HepG2 (cell line): ENCODE measurements around the gene ADAMTS2. TPM values are rescaled to one million over a fixed set of nuclear protein-coding genes. Genes with fewer than 3 reads are reported as not detected.

Experiments used
- ATAC-seq: fragments of 200-7000 bp; cut with Tn5 transposase; 3 replicates; pipeline ENCODE4 v1.9.1; 2020; ENCODE audit warnings: mild to moderate bottlenecking, moderate library complexity
- BruUV-seq: library from RNA; stranded (reverse); fragments of 400-500 nt; replicated peaks from 2 replicates; lab custom pipeline; 2021; lab: Mats Ljungman, UMichigan
- CTCF ChIA-PET: fragments of 300-600 bp; formaldehyde crosslinking; extraction: SDS; loops from one replicate; lab custom pipeline; 2021; ENCODE audit warnings: low total read pairs, inconsistent platforms, low intra/inter-chr PET ratio; lab: Yijun Ruan, JAX
- POLR2A ChIA-PET: fragments of 350-600 bp; sonication (Branson Sonifier 250); formaldehyde crosslinking; loops from one replicate; lab custom pipeline; 2020; ENCODE audit warnings: antibody characterized with exemption, inconsistent platforms; lab: Yijun Ruan, JAX
- DNase-seq: peaks from one replicate; pipeline ENCODE4 v3.0.0-alpha.2; 2015; ENCODE audit warnings: low spot score
- FAIRE-seq: peaks from 3 replicates; lab custom pipeline; 2011; peaks lifted over from hg19 to GRCh38; lab: Jason Lieb, UNC
- H2AFZ ChIP-seq: one replicate; pipeline ENCODE4 v1.6.1; 2011; ENCODE audit warnings: low read length, inconsistent platforms
- H3K27ac ChIP-seq: fragments of 300-600 bp; 3 replicates; pipeline ENCODE4 v1.8.0; 2011; ENCODE audit warnings: mixed run types, mild to moderate bottlenecking, mixed read lengths, low read length, inconsistent platforms; ENCODE audit not compliant: insufficient read depth; ENCODE audit errors: extremely low read length
- H3K27me3 ChIP-seq, 2 experiments: fragments of 200-600 bp in 1 of 2; 2 replicates in 1 of 2; 3 replicates in 1 of 2; pipeline versions ENCODE4 v1.6.0 to v1.8.0; 2011; ENCODE audit warnings: low read length in 2 of 2, mild to moderate bottlenecking in 2 of 2, moderate library complexity in 2 of 2, inconsistent platforms in 1 of 2; ENCODE audit not compliant: insufficient read depth in 2 of 2, control insufficient read depth in 1 of 2
- H3K36me3 ChIP-seq, 2 experiments: fragments of 200-600 bp in 1 of 2; replicated peaks in 1 of 2; 2 replicates in 1 of 2; 3 replicates in 1 of 2; pipeline versions ENCODE4 v1.5.1 to v1.8.0; 2011; ENCODE audit warnings: low read length in 2 of 2, inconsistent platforms in 1 of 2; ENCODE audit not compliant: insufficient read depth in 2 of 2, control insufficient read depth in 1 of 2
- H3K4me1 ChIP-seq: 2 replicates; pipeline ENCODE4 v1.5.1; 2012; ENCODE audit warnings: low read length, inconsistent platforms; ENCODE audit not compliant: insufficient read depth
- H3K4me2 ChIP-seq: 2 replicates; pipeline ENCODE4 v1.6.0; 2011; ENCODE audit warnings: low read depth, low read length, inconsistent platforms
- H3K4me3 ChIP-seq, 3 experiments: fragments of 200-600 bp in 1 of 3; sonication (generic), shearing (Covaris generic) in 1 of 3; replicated peaks in 1 of 3; 2 replicates each; pipeline ENCODE4 v1.5.1; 2011 to 2016; ENCODE audit warnings: low read length in 3 of 3, inconsistent platforms in 2 of 3, low read depth in 2 of 3, mild to moderate bottlenecking in 2 of 3, control low read depth in 1 of 3, mixed read lengths in 1 of 3; ENCODE audit not compliant: insufficient read depth in 1 of 3
- H3K79me2 ChIP-seq: one replicate; pipeline ENCODE4 v1.6.1; 2011; ENCODE audit warnings: low read length, inconsistent platforms; ENCODE audit not compliant: insufficient read depth
- H3K9ac ChIP-seq: 2 replicates; pipeline ENCODE4 v1.6.0; 2011; ENCODE audit warnings: mild to moderate bottlenecking, low read depth, low read length, inconsistent platforms; ENCODE audit not compliant: insufficient read depth
- H3K9me3 ChIP-seq: 2 replicates; pipeline ENCODE4 v1.5.1; 2012; ENCODE audit warnings: mild to moderate bottlenecking, low read length
- H4K20me1 ChIP-seq: 2 replicates; pipeline ENCODE4 v1.6.0; 2011; ENCODE audit warnings: inconsistent platforms, mild to moderate bottlenecking, low read length, moderate library complexity; ENCODE audit not compliant: insufficient read depth
- TAF15 ChIP-seq: fragments of 200-400 bp; formaldehyde crosslinking; IDR thresholded peaks from one replicate; pipeline ENCODE4 v1.6.1; 2018; ENCODE audit warnings: mild to moderate bottlenecking, low read depth, low read length; ENCODE audit not compliant: poor library complexity, severe bottlenecking
- TIGD3 ChIP-seq: sonication (generic); formaldehyde crosslinking; IDR thresholded peaks from 2 replicates; pipeline ENCODE4 v1.5.1; 2020; ENCODE audit warnings: mild to moderate bottlenecking, missing genetic modification reagents, borderline replicate concordance
- TMF1 ChIP-seq: sonication (generic); formaldehyde crosslinking; IDR thresholded peaks from 2 replicates; pipeline ENCODE4 v1.8.1; 2022; ENCODE audit warnings: low read depth, missing genetic modification reagents
- WGBS: methylation state at CpG from one replicate; pipeline ENCODE4 v1.1.6; 2017; ENCODE audit warnings: low lambda C conversion rate; 5-methylcytosine and 5-hydroxymethylcytosine counted together
- in situ Hi-C: cut with HindIII; loops from 2 replicates; pipeline ENCODE4 v1.10.0; 2017; ENCODE audit warnings: low pct_unique_long_range_greater_than_20kb; ENCODE audit not compliant: extremely low pct_ligation_motif_present
- intact Hi-C: fragments of 100-400 bp; cut with micrococcal nuclease; formaldehyde crosslinking; loops from one replicate; pipeline ENCODE4 v1.10.0; 2022; ENCODE audit not compliant: unreplicated experiment
- polyA plus RNA-seq, 8 experiments: library from polyadenylated mRNA; depleted of rRNA in 3 of 8; stranded (reverse) in 7 of 8; unstranded in 1 of 8; fragments of >200 nt; fragmentation: Illumina TruSeq in 4 of 8; extraction: Trizol in 4 of 8; gene quantifications; 2 replicates each; pipeline versions ENCODE4 v1.2.1 to v1.2.3, GENCODE V29; 2011 to 2016; ENCODE audit warnings: low read depth in 4 of 8, missing spikeins in 1 of 8, mixed read lengths in 1 of 8; ENCODE audit not compliant: insufficient read depth in 1 of 8
- total RNA-seq, 5 experiments: library from RNA; depleted of rRNA; stranded (reverse); fragments of >200 nt; fragmentation: Illumina TruSeq; extraction: Trizol; gene quantifications; 2 replicates each; pipeline ENCODE4 v1.2.3, GENCODE V29; 2016; ENCODE audit warnings: low read depth in 1 of 5

ADAMTS2 gene
- total and polyA plus RNA-seq, 2 of the 13 experiments (the other 11 are each of a cell fraction or from before 2014, with no cell fraction given) = 0.24 to 3.5 TPM

GRCh38 chr5:179119415-179120170 lies 225.7 kb downstream of the ADAMTS2 start (continued):
- TF ChIP-seq TIGD3 (no peak), TAF15 (no peak)

- no peak for DNase-seq
- no peaks in the 10 kb centered on the region for H3K4me1 ChIP-seq
- in situ Hi-C loops (no loop called here), intact Hi-C loops (no loop called here)
- no peaks in the 10 kb centered on the region; the same call in 1 of the 2 replicates for H3K9me3 ChIP-seq
- H4K20me1 ChIP-seq = no peaks in the 10 kb centered on the region
- TF ChIP-seq TMF1 (CRISPR knock-in tag) = no peak
- no peak overlapping the region for H3K27ac ChIP-seq
- FAIRE-seq = no peak
- H3K27me3 ChIP-seq = peaks cover 0 to 6% of the 10 kb centered on the region in 2 experiments; a peak in 1 of 5 replicates
- CTCF ChIA-PET = no interaction called here
- H3K36me3 ChIP-seq = no peaks in the 10 kb centered on the region
- no peak overlapping the region for H3K4me2 ChIP-seq
- POLR2A ChIA-PET = no interaction called here
- no peak overlapping the region for H2AFZ ChIP-seq
- no peaks in the 10 kb centered on the region for H3K79me2 ChIP-seq
- no peak overlapping the region for H3K4me3 ChIP-seq
- 6% methylated on average over 9 of the region's 10 CpGs for WGBS
- H3K9ac ChIP-seq = no peak overlapping the region
- no TSS peak for BruUV-seq
- ATAC-seq = no peak
Measured at GRCh38 chr5:179118756-179119414, 226.4 kb downstream of the ADAMTS2 start.
